ENCODE results near the gene CLIC3. TPM values are rescaled to one million over a fixed set of nuclear protein-coding genes. Genes with fewer than 3 reads are reported as not detected.

CLIC3 gene
- total RNA-seq = 21.6 and 29.6 TPM in 2 replicates

GRCh38 chr9:136996361-136997292, at the start of gene CLIC3:
Gene CLIC3, minus strand, starts transcription at chr9:136996568. Its CDS starts 25 bp downstream, at chr9:136996543.

GRCh38 chr9:137031904-137032640, 35.7 kb upstream of the CLIC3 start, which contains the start of gene FUT7:
Gene FUT7, minus strand, starts transcription at chr9:137032088. Its CDS starts 97 bp downstream, at chr9:137031991.

GRCh38 chr9:137027369-137028262, 31.2 kb upstream of the CLIC3 start, which contains the start of gene ABCA2:
Gene ABCA2, minus strand, starts transcription at chr9:137028237. Its CDS starts 97 bp downstream, at chr9:137028140.

GRCh38 chr9:136991993-136992818, 4.2 kb downstream of the CLIC3 start, which contains the start of gene PAXX:
Gene PAXX, plus strand, starts transcription at chr9:136992422. Its CDS starts 22 bp downstream, at chr9:136992444.

GRCh38 chr9:136982232-136983051, 13.9 kb downstream of the CLIC3 start, which contains the start of gene LCNL1:
Gene LCNL1, plus strand, starts transcription at chr9:136982993. Its CDS starts 594 bp downstream, at chr9:136983587.

GRCh38 chr9:136977223-136977622, 19.1 kb downstream of the CLIC3 start, which contains the start of gene PTGDS:
Gene PTGDS, plus strand, starts transcription at chr9:136977504. Its CDS starts 75 bp downstream, at chr9:136977579.

GRCh38 chr9:136951541-136952320, 44.6 kb downstream of the CLIC3 start, which contains the start of gene LCN12:
Gene LCN12, plus strand, starts transcription at chr9:136952273. Its CDS starts 55 bp downstream, at chr9:136952328.

Other genes with a start within 250 kb of the CLIC3 start
- not detected in 2 replicates for gene LCN6, start 248.0 kb downstream of the CLIC3 start, total RNA-seq
- gene LCN8, start 238.3 kb downstream of the CLIC3 start, total RNA-seq = not detected in 2 replicates
- gene LCN15, start 232.1 kb downstream of the CLIC3 start, total RNA-seq = not detected in 2 replicates
- gene TMEM141, start 205.2 kb downstream of the CLIC3 start, total RNA-seq = 84.2 and 107 TPM in 2 replicates
- under 0.01 TPM in 1 of 2 replicates, not detected in the other for gene CCDC183, start 200.2 kb downstream of the CLIC3 start, total RNA-seq
- gene RABL6, start 188.6 kb downstream of the CLIC3 start, total RNA-seq = 93.4 and 94.1 TPM in 2 replicates
- gene AJM1, start 154.1 kb downstream of the CLIC3 start, total RNA-seq = 1.4 TPM in 1 of 2 replicates, not detected in the other
- 116 and 117 TPM in 2 replicates for gene PHPT1, start 147.2 kb downstream of the CLIC3 start, total RNA-seq
- 0.71 and 1.4 TPM in 2 replicates for gene MAMDC4, start 144.2 kb downstream of the CLIC3 start, total RNA-seq
- gene EDF1, start 130.3 kb downstream of the CLIC3 start, total RNA-seq = 389 and 408 TPM in 2 replicates
- 10.3 and 13.5 TPM in 2 replicates for gene TRAF2, start 110.1 kb downstream of the CLIC3 start, total RNA-seq
- gene FBXW5, start 51.8 kb downstream of the CLIC3 start, total RNA-seq = 150 and 202 TPM in 2 replicates
- gene C8G, start 51.3 kb downstream of the CLIC3 start, total RNA-seq = not detected in 2 replicates
- gene LCN12, start 44.3 kb downstream of the CLIC3 start, total RNA-seq = not detected in 2 replicates
- gene PTGDS, start 19.1 kb downstream of the CLIC3 start, total RNA-seq = 16.1 and 28.3 TPM in 2 replicates
- gene LCNL1, start 13.6 kb downstream of the CLIC3 start, total RNA-seq = 0.29 and 0.35 TPM in 2 replicates
- gene PAXX, start 4.1 kb downstream of the CLIC3 start, total RNA-seq = 38.8 and 45.3 TPM in 2 replicates
- 12.8 and 52.2 TPM in 2 replicates for gene ABCA2, start 31.7 kb upstream of the CLIC3 start, total RNA-seq
- gene FUT7, start 35.5 kb upstream of the CLIC3 start, total RNA-seq = not detected in 2 replicates
- gene NPDC1, start 49.6 kb upstream of the CLIC3 start, total RNA-seq = 24.2 and 27.3 TPM in 2 replicates
- gene ENTPD2, start 57.5 kb upstream of the CLIC3 start, total RNA-seq = 0.58 TPM in 1 of 2 replicates, not detected in the other
- 17.3 and 17.5 TPM in 2 replicates for gene SAPCD2, start 74.0 kb upstream of the CLIC3 start, total RNA-seq
- gene UAP1L1, start 80.9 kb upstream of the CLIC3 start, total RNA-seq = 4.6 and 5.5 TPM in 2 replicates
- 122 and 133 TPM in 2 replicates for gene MAN1B1, start 90.4 kb upstream of the CLIC3 start, total RNA-seq
- 62.6 and 81.0 TPM in 2 replicates for gene DPP7, start 118.2 kb upstream of the CLIC3 start, total RNA-seq
- not detected in 2 replicates for gene GRIN1, start 142.6 kb upstream of the CLIC3 start, total RNA-seq
- not detected in 2 replicates for gene LRRC26, start 173.5 kb upstream of the CLIC3 start, total RNA-seq
- gene TMEM210, start 175.5 kb upstream of the CLIC3 start, total RNA-seq = not detected in 2 replicates
- gene ANAPC2, start 192.0 kb upstream of the CLIC3 start, total RNA-seq = 10.7 and 16.3 TPM in 2 replicates
- gene SSNA1, start 192.1 kb upstream of the CLIC3 start, total RNA-seq = 69.1 and 154 TPM in 2 replicates
- 9.2 and 14.7 TPM in 2 replicates for gene TPRN, start 204.2 kb upstream of the CLIC3 start, total RNA-seq
- gene TMEM203, start 209.1 kb upstream of the CLIC3 start, total RNA-seq = 36.5 and 50.7 TPM in 2 replicates
- 12.4 and 19.0 TPM in 2 replicates for gene NDOR1, start 209.1 kb upstream of the CLIC3 start, total RNA-seq
- gene RNF208, start 225.7 kb upstream of the CLIC3 start, total RNA-seq = not detected in 2 replicates
- gene CYSRT1, start 228.6 kb upstream of the CLIC3 start, total RNA-seq = 2.3 and 2.8 TPM in 2 replicates
- not detected in 2 replicates for gene RNF224, start 230.9 kb upstream of the CLIC3 start, total RNA-seq
- gene SLC34A3, start 234.3 kb upstream of the CLIC3 start, total RNA-seq = not detected in 2 replicates
- 798 and 901 TPM in 2 replicates for gene TUBB4B, start 244.7 kb upstream of the CLIC3 start, total RNA-seq

Data from myometrial cell (primary cell).